NCI-H128 (cell line): ENCODE results near the gene TADA2B.

ENCODE experiments used
- DNase-seq: peaks from one replicate; lab custom pipeline; 2025; ENCODE audit not compliant: unreplicated experiment; lab: John Stamatoyannopoulos, UW

Gene TADA2B

GRCh38 chr4:7043284-7044136, at the start of gene TADA2B:
TADA2B (plus strand) TSS chr4:7043372; CDS start chr4:7043580, 208 bp downstream.
- no peak for DNase-seq

GRCh38 chr4:6996481-6996880, 46.7 kb upstream of the TADA2B start:
- DNase-seq, result no peak

- no peak for DNase-seq
These were observed 43.7 kb upstream of the TADA2B start for GRCh38 chr4:6999172-7000086.

- no peak for DNase-seq
These were observed 42.6 kb upstream of the TADA2B start for GRCh38 chr4:7000421-7001176.

- no peak for DNase-seq
These were observed 41.9 kb upstream of the TADA2B start for GRCh38 chr4:7001271-7001670.

GRCh38 chr4:7002336-7002735, 40.8 kb upstream of the TADA2B start:
- DNase-seq, result no peak

GRCh38 chr4:7003176-7003878, 39.8 kb upstream of the TADA2B start:
- no peak for DNase-seq

- DNase-seq, result no peak
These were observed 39.3 kb upstream of the TADA2B start for GRCh38 chr4:7003879-7004240.

- DNase-seq, result no peak
These were observed 38.8 kb upstream of the TADA2B start for GRCh38 chr4:7004331-7004730.

GRCh38 chr4:7005571-7005970, 37.6 kb upstream of the TADA2B start:
- DNase-seq, result no peak

GRCh38 chr4:7006411-7006810, 36.8 kb upstream of the TADA2B start:
- DNase-seq, result no peak

- DNase-seq, result no peak
These were observed 35.8 kb upstream of the TADA2B start for GRCh38 chr4:7007142-7007907.

GRCh38 chr4:7007944-7008343, 35.2 kb upstream of the TADA2B start:
- DNase-seq, result no peak

- no peak for DNase-seq
These were observed 33.6 kb upstream of the TADA2B start for GRCh38 chr4:7009564-7009963.

- no peak for DNase-seq
These were observed 30.0 kb upstream of the TADA2B start for GRCh38 chr4:7013175-7013574.

GRCh38 chr4:7014815-7015214, 28.4 kb upstream of the TADA2B start:
- no peak for DNase-seq

- no peak for DNase-seq
These were observed 27.7 kb upstream of the TADA2B start for GRCh38 chr4:7015383-7016035.

GRCh38 chr4:7016086-7016485, 27.1 kb upstream of the TADA2B start:
- no peak for DNase-seq

GRCh38 chr4:7016512-7016911, 26.7 kb upstream of the TADA2B start:
- no peak for DNase-seq
